Upper lobe of left lung (tissue), 6 donors: Measurements from ENCODE around the gene HMX3. TPM values are rescaled to one million over a fixed set of nuclear protein-coding genes. Genes with fewer than 3 reads are reported as not detected.

ENCODE experiments used
- ATAC-seq, 2 donors: fragments of 200-7000 bp; cut with Tn5 transposase; one replicate each; pipeline ENCODE4 v1.9.1; 2022; ENCODE audit warnings: mild to moderate bottlenecking in 2 of 2, moderate library complexity in 2 of 2; ENCODE audit not compliant: low FRiP score in 2 of 2
- DNase-seq, 2 donors: peaks; one replicate each; pipeline ENCODE4 v3.0.0-alpha.2; 2019 to 2020
- H3K27ac ChIP-seq, 4 donors: fragments of 200-600 bp; sonication (generic); one replicate each; pipeline ENCODE4 v1.5.1; 2016 to 2019
- H3K27me3 ChIP-seq, 4 donors: fragments of 200-600 bp; sonication (generic); one replicate each; pipeline ENCODE4 v1.5.1; 2017 to 2019
- H3K36me3 ChIP-seq, 4 donors: fragments of 200-600 bp; sonication (generic); one replicate each; pipeline ENCODE4 v1.5.1; 2016 to 2019
- H3K4me1 ChIP-seq, 4 donors: fragments of 200-600 bp; sonication (generic); one replicate each; pipeline ENCODE4 v1.5.1; 2018 to 2019
- H3K4me3 ChIP-seq, 4 donors: fragments of 200-600 bp; sonication (generic); one replicate each; pipeline ENCODE4 v1.5.1; 2017 to 2019; ENCODE audit warnings: mild to moderate bottlenecking in 2 of 4, moderate library complexity in 1 of 4
- H3K9me3 ChIP-seq, 4 donors: fragments of 200-600 bp; sonication (generic); one replicate each; pipeline ENCODE4 v1.5.1; 2018 to 2019
- CTCF ChIP-seq, 6 experiments: fragments of 450-650 bp in 4 of 6; fragments of 200-600 bp in 2 of 6; sonication (generic) in 2 of 6; IDR thresholded peaks; one replicate each; pipeline ENCODE4 v1.5.1; 2016 to 2019; ENCODE audit warnings: antibody characterized with exemption in 6 of 6
- EP300 ChIP-seq, 4 donors: sonication (generic); formaldehyde crosslinking; IDR thresholded peaks; one replicate each; pipeline ENCODE4 v1.5.1; 2017; ENCODE audit warnings: antibody characterized with exemption in 4 of 4, control low read depth in 2 of 4
- POLR2A ChIP-seq, 4 donors: fragments of 450-650 bp; IDR thresholded peaks; one replicate each; pipeline ENCODE4 v1.5.1; 2016 to 2017; ENCODE audit warnings: antibody characterized with exemption in 4 of 4, mild to moderate bottlenecking in 2 of 4
- POLR2AphosphoS5 ChIP-seq, 2 donors: sonication (generic); formaldehyde crosslinking; IDR thresholded peaks; one replicate each; pipeline ENCODE4 v1.5.1; 2017; ENCODE audit warnings: antibody characterized with exemption in 2 of 2
- WGBS, 2 donors: methylation state at CpG; one replicate each; pipeline ENCODE4 v1.1.5; 2017 to 2018; 5-methylcytosine and 5-hydroxymethylcytosine counted together
- total RNA-seq, 6 donors: library from RNA; depleted of rRNA in 4 of 6; stranded (reverse); fragments of >200 nt in 4 of 6; gene quantifications; one replicate each; pipeline versions ENCODE4 v1.1.0 to v1.2.1, GENCODE V29; 2016 to 2021
- donor health status: DM: no; HTN: no; CAD: no; lungs with moderate emphysema.
- donor health status: DM: no; HTN: yes; CAD: no; lungs with severe emphysema.

Gene HMX3
- total RNA-seq, 6 donors from 2014 or later, result not detected

GRCh38 chr10:123143162-123143824 lies 7.5 kb downstream of the HMX3 start:
- Histone ChIP-seq H3K27ac (no peak overlapping the region), H3K4me1 (peaks cover 13 to 64% (median 35%) of the 10 kb centered on the region in 4 donors), H3K36me3 (no peaks in the 10 kb centered on the region), H3K27me3 (peaks cover 0 to 99% (median 63%) of the 10 kb centered on the region in 4 donors), H3K9me3 (no peaks in the 10 kb centered on the region), H3K4me3 (no peak overlapping the region)
- 5 to 9% methylated on average over 27 to 33 of the region's 33 CpGs for WGBS, 2 donors
- DNase-seq, result no peak
- no peak for ATAC-seq
- TF ChIP-seq CTCF (IDR thresholded peaks at IDR 0.05) (no peak), POLR2A (IDR thresholded peaks at IDR 0.05) (no peak), POLR2AphosphoS5 (IDR thresholded peaks at IDR 0.05) (no peak), EP300 (IDR thresholded peaks at IDR 0.05) (no peak)

GRCh38 chr10:123143825-123144168 lies 8.0 kb downstream of the HMX3 start:
- no peak overlapping the region for H3K4me3 ChIP-seq
- no peak overlapping the region for H3K27ac ChIP-seq
- ATAC-seq (no peak), DNase-seq (no peak)
- H3K9me3 ChIP-seq, result no peaks in the 10 kb centered on the region
- H3K36me3 ChIP-seq, result no peaks in the 10 kb centered on the region
- peaks cover 18 to 69% (median 40%) of the 10 kb centered on the region in 4 donors for H3K4me1 ChIP-seq
- WGBS, 2 donors, result 11 to 14% methylated on average over 10 of the region's 10 CpGs
- no peak for TF ChIP-seq EP300 (IDR thresholded peaks at IDR 0.05)
- TF ChIP-seq CTCF (IDR thresholded peaks at IDR 0.05), result no peak
- TF ChIP-seq POLR2AphosphoS5 (IDR thresholded peaks at IDR 0.05), result no peak
- TF ChIP-seq POLR2A (IDR thresholded peaks at IDR 0.05), result no peak
- peaks cover 0 to 99% (median 66%) of the 10 kb centered on the region in 4 donors for H3K27me3 ChIP-seq

GRCh38 chr10:123144697-123145541 lies 9.1 kb downstream of the HMX3 start:
- H3K4me3 ChIP-seq, result no peak overlapping the region
- no peaks in the 10 kb centered on the region for H3K9me3 ChIP-seq
- DNase-seq (no peak), ATAC-seq (peak in 1 of 2 donors; percentile 9)
- peaks cover 25 to 67% (median 44%) of the 10 kb centered on the region in 4 donors for H3K4me1 ChIP-seq
- H3K36me3 ChIP-seq, result no peaks in the 10 kb centered on the region
- 4 to 6% methylated on average over 22 to 27 of the region's 29 CpGs for WGBS, 2 donors
- no peak for TF ChIP-seq POLR2AphosphoS5 (IDR thresholded peaks at IDR 0.05)
- TF ChIP-seq CTCF (IDR thresholded peaks at IDR 0.05), result no peak
- TF ChIP-seq POLR2A (IDR thresholded peaks at IDR 0.05), result no peak
- no peak for TF ChIP-seq EP300 (IDR thresholded peaks at IDR 0.05)
- H3K27me3 ChIP-seq, result peaks cover 2 to 98% (median 68%) of the 10 kb centered on the region in 4 donors
- H3K27ac ChIP-seq, result no peak overlapping the region

- 3 to 8% methylated on average over 12 to 14 of the region's 14 CpGs for WGBS, 2 donors
- ATAC-seq (no peak), DNase-seq (no peak)
- Histone ChIP-seq H3K4me1 (peaks cover 30 to 68% (median 46%) of the 10 kb centered on the region in 4 donors), H3K36me3 (no peaks in the 10 kb centered on the region), H3K27me3 (peaks cover 2 to 98% (median 67%) of the 10 kb centered on the region in 4 donors), H3K9me3 (no peaks in the 10 kb centered on the region), H3K27ac (no peak overlapping the region), H3K4me3 (no peak overlapping the region)
- TF ChIP-seq POLR2A (IDR thresholded peaks at IDR 0.05) (no peak), CTCF (IDR thresholded peaks at IDR 0.05) (no peak), EP300 (IDR thresholded peaks at IDR 0.05) (no peak), POLR2AphosphoS5 (IDR thresholded peaks at IDR 0.05) (no peak)
These were observed 9.8 kb downstream of the HMX3 start for GRCh38 chr10:123145542-123146012.
